ENCODE measurements around the gene CIRBP. TPM values are rescaled to one million over a fixed set of nuclear protein-coding genes. Genes with fewer than 3 reads are reported as not detected.

The CIRBP gene
- total RNA-seq, 1 experiment from 2014 or later = 263 TPM

GRCh38 chr19:1226227-1226518, 43.0 kb upstream of the CIRBP start:
- no peak for TF ChIP-seq CTCF (conservative IDR thresholded peaks at IDR 0.05)
- H3K4ac ChIP-seq (ENCODE audit: low read depth, low read length) = no peak overlapping the region
- no peak overlapping the region for H2BK12ac ChIP-seq (ENCODE audit: insufficient read length, low read depth, low read length)
- H3K14ac ChIP-seq (ENCODE audit: insufficient read depth, low read length) = no peak overlapping the region
- no peak overlapping the region for H3K9ac ChIP-seq (ENCODE audit: extremely low read depth, insufficient read length, low read length)
- no peaks in the 10 kb centered on the region for H3K27me3 ChIP-seq (ENCODE audit: insufficient read depth, low read length)
- H3T11ph ChIP-seq (ENCODE audit: low read length) = no peak overlapping the region
- no peak overlapping the region for H2BK5ac ChIP-seq (ENCODE audit: insufficient read length, low read length)
- no peak for DNase-seq
- no peaks in the 10 kb centered on the region for H3K9me3 Mint-ChIP-seq
- no peaks in the 10 kb centered on the region for H4K20me1 ChIP-seq (ENCODE audit: control insufficient read depth, insufficient read depth, insufficient read length)
- no peaks in the 10 kb centered on the region for H3K9me3 ChIP-seq (ENCODE audit: control insufficient read depth, low read depth, low read length)
- no peak overlapping the region for H2BK15ac ChIP-seq (ENCODE audit: low read depth, low read length)
- H4K8ac ChIP-seq (replicated peaks; ENCODE audit: insufficient read length, low read depth, low read length) = no peak overlapping the region
- H3K36me3 Mint-ChIP-seq (ENCODE audit: insufficient read depth in 1 of 3, low read depth in 3 of 3) = peaks cover 2 to 9% (median 7%) of the 10 kb centered on the region in 3 experiments; a peak in 5 of 7 replicates
- no CpG with 5 or more reads among the region's 11 CpGs for WGBS (ENCODE audit: extremely low coverage, insufficient read length, low lambda C conversion rate)
- H3K27me3 Mint-ChIP-seq (ENCODE audit: low read depth) = no peaks in the 10 kb centered on the region
- H3K18ac ChIP-seq (ENCODE audit: insufficient read length, low read depth, low read length) = no peak overlapping the region
- H3K79me2 ChIP-seq (ENCODE audit: insufficient read depth, low read length) = no peaks in the 10 kb centered on the region
- no peak overlapping the region for H2BK20ac ChIP-seq (ENCODE audit: low read depth, low read length, poor library complexity, severe bottlenecking)
- no peak overlapping the region for H3K27ac Mint-ChIP-seq
- H4K91ac ChIP-seq (ENCODE audit: insufficient read length, low read depth, low read length) = no peak overlapping the region
- H3K4me1 ChIP-seq (ENCODE audit: insufficient read depth, low read length) = no peaks in the 10 kb centered on the region
- no peak overlapping the region for H3K56ac ChIP-seq (ENCODE audit: insufficient read length, low read depth, low read length)
- no peak overlapping the region for H3K23ac ChIP-seq (ENCODE audit: insufficient read length, low read depth, low read length)
- H3K79me1 ChIP-seq (ENCODE audit: insufficient read depth, low read depth, low read length, poor library complexity, severe bottlenecking) = no peaks in the 10 kb centered on the region
- no peak overlapping the region for H2AK5ac ChIP-seq (ENCODE audit: insufficient read length, low read length)
- no peak overlapping the region for H2BK120ac ChIP-seq (ENCODE audit: low read depth, low read length, poor library complexity, severe bottlenecking)
- 0 out of 4 replicates have a peak, but pooled peaks cover 0 to 2% of the 10 kb centered on the region in 2 experiments for H3K4me1 Mint-ChIP-seq
- H3K4me3 Mint-ChIP-seq = no peak overlapping the region
- H2AFZ ChIP-seq (ENCODE audit: low read length) = no peak overlapping the region
- H3K27ac ChIP-seq (ENCODE audit: insufficient read length, low read depth, low read length) = no peak overlapping the region
- no peaks in the 10 kb centered on the region for H3K23me2 ChIP-seq (ENCODE audit: insufficient read length, low read depth, low read length, poor library complexity, severe bottlenecking)
- H4K5ac ChIP-seq (ENCODE audit: insufficient read length, low read depth, low read length) = no peak overlapping the region
- H3K4me2 ChIP-seq (ENCODE audit: insufficient read depth, insufficient read length, low read length) = no peak overlapping the region
